Fibroblast of skin of back (primary cell): ENCODE data around the gene OPN4. TPM values are rescaled to one million over a fixed set of nuclear protein-coding genes. Genes with fewer than 3 reads are reported as not detected.
"Not testable (repeated sequence)": the region's sequence is repeated elsewhere in the genome, so short reads cannot be mapped to it uniquely, and the experiment has no call there.

Source experiments
- DNase-seq: peaks from one replicate; pipeline ENCODE4 v3.0.0-alpha.2; 2013
- polyA plus RNA-seq, 2 experiments: library from polyadenylated mRNA; unstranded; fragments of 120-200 nt; gene quantifications; one replicate each; pipeline ENCODE4 v1.2.1, GENCODE V29; 2013; ENCODE audit not compliant: insufficient read length in 2 of 2

OPN4 gene
- polyA plus RNA-seq (2013, experiment 1 of 2; ENCODE audit: insufficient read length), result not detected
- polyA plus RNA-seq (2013, experiment 2 of 2; ENCODE audit: insufficient read length), result 0.07 TPM

GRCh38 chr10:86654411-86655172, at the start of gene OPN4:
Gene OPN4 (plus strand): TSS chr10:86654547. CDS start chr10:86654784, 237 bp downstream.
- DNase-seq, result peak; percentile 44

GRCh38 chr10:86607674-86608073, 46.7 kb upstream of the OPN4 start:
- DNase-seq, result no peak

GRCh38 chr10:86609920-86610319, 44.4 kb upstream of the OPN4 start:
- DNase-seq, result no peak

- no peak for DNase-seq
These were observed 43.0 kb upstream of the OPN4 start for GRCh38 chr10:86611386-86611785.

- DNase-seq, result no peak
These were observed 41.3 kb upstream of the OPN4 start for GRCh38 chr10:86613096-86613495.

GRCh38 chr10:86613905-86614304, 40.4 kb upstream of the OPN4 start:
- no peak for DNase-seq

- DNase-seq, result no peak
These were observed 39.5 kb upstream of the OPN4 start for GRCh38 chr10:86614853-86615252.

GRCh38 chr10:86617278-86617677, 37.1 kb upstream of the OPN4 start:
- DNase-seq, result not testable (repeated sequence)

GRCh38 chr10:86628311-86628710, 26.0 kb upstream of the OPN4 start:
- peak; percentile 57 for DNase-seq

GRCh38 chr10:86630079-86630478, 24.3 kb upstream of the OPN4 start:
- DNase-seq, result no peak

GRCh38 chr10:86632009-86632800, 22.1 kb upstream of the OPN4 start:
- DNase-seq, result no peak

GRCh38 chr10:86632951-86633350, 21.4 kb upstream of the OPN4 start:
- no peak for DNase-seq

GRCh38 chr10:86635402-86635801, 18.9 kb upstream of the OPN4 start:
- DNase-seq, result peak; percentile 97

GRCh38 chr10:86636311-86636710, 18.0 kb upstream of the OPN4 start:
- DNase-seq, result peak; percentile 69

- no peak for DNase-seq
These were observed 12.3 kb upstream of the OPN4 start for GRCh38 chr10:86642021-86642420.

- DNase-seq, result peak; percentile 72
These were observed 11.8 kb upstream of the OPN4 start for GRCh38 chr10:86642499-86642898.

- peak; percentile 82 for DNase-seq
These were observed 10.1 kb upstream of the OPN4 start for GRCh38 chr10:86644152-86644793.

GRCh38 chr10:86644794-86645445, 9.4 kb upstream of the OPN4 start:
- no peak for DNase-seq

- not testable (repeated sequence) for DNase-seq
These were observed 8.7 kb upstream of the OPN4 start for GRCh38 chr10:86645621-86646165.

- DNase-seq, result no peak
These were observed 7.8 kb upstream of the OPN4 start for GRCh38 chr10:86646532-86646931.

GRCh38 chr10:86646933-86647332, 7.4 kb upstream of the OPN4 start:
- no peak for DNase-seq
